Measurements from ENCODE around the gene ACP4.

ACP4 gene

GRCh38 chr19:50826492-50827240, 36.5 kb downstream of the ACP4 start:
- DNase-seq: no peak

- DNase-seq: no peak
Observed at GRCh38 chr19:50827476-50827875, 37.3 kb downstream of the ACP4 start.

- DNase-seq: no peak
Observed at GRCh38 chr19:50829801-50830200, 39.6 kb downstream of the ACP4 start.

- DNase-seq: no peak
Observed at GRCh38 chr19:50830266-50831025, 40.2 kb downstream of the ACP4 start.

GRCh38 chr19:50831026-50831396, 40.8 kb downstream of the ACP4 start:
- no peak for DNase-seq

GRCh38 chr19:50832666-50833065, 42.5 kb downstream of the ACP4 start:
- DNase-seq: no peak

GRCh38 chr19:50833117-50833801, 43.0 kb downstream of the ACP4 start, which contains the start of gene KLK15:
Gene KLK15, minus strand, starts transcription at chr19:50833574. Its CDS starts 2,082 bp downstream, at chr19:50831492.
- DNase-seq: no peak

GRCh38 chr19:50833802-50834167, 43.6 kb downstream of the ACP4 start:
- no peak for DNase-seq

GRCh38 chr19:50835103-50835784, 45.0 kb downstream of the ACP4 start:
- no peak for DNase-seq

- DNase-seq: no peak
Observed at GRCh38 chr19:50835785-50836542, 45.7 kb downstream of the ACP4 start.

- DNase-seq: no peak
Observed at GRCh38 chr19:50836543-50837195, 46.5 kb downstream of the ACP4 start.

- DNase-seq: no peak
Observed at GRCh38 chr19:50837300-50837699, 47.1 kb downstream of the ACP4 start.

- DNase-seq: no peak
Observed at GRCh38 chr19:50838239-50838638, 48.0 kb downstream of the ACP4 start.

GRCh38 chr19:50839712-50840655, 49.8 kb downstream of the ACP4 start:
- DNase-seq: no peak

- DNase-seq: no peak
Observed at GRCh38 chr19:50842130-50842529, 51.9 kb downstream of the ACP4 start.

- no peak for DNase-seq
Observed at GRCh38 chr19:50843205-50843604, 53.0 kb downstream of the ACP4 start.

- no peak for DNase-seq
Observed at GRCh38 chr19:50843701-50844221, 53.5 kb downstream of the ACP4 start.

GRCh38 chr19:50844296-50844935, 54.2 kb downstream of the ACP4 start:
- DNase-seq: no peak
